H1 (cell line): ENCODE measurements around the gene ATP9B. TPM values are rescaled to one million over a fixed set of nuclear protein-coding genes. Genes with fewer than 3 reads are reported as not detected.

Experiments used
- CTCF ChIA-PET: fragments of 300-600 bp; sonication (Branson Sonifier 250); formaldehyde crosslinking; loops from one replicate; lab custom pipeline; 2021; ENCODE audit not compliant: partially characterized antibody; lab: Charles Lee
- POLR2A ChIA-PET: fragments of 300-600 bp; sonication (Branson Sonifier 250); formaldehyde crosslinking; loops from one replicate; lab custom pipeline; 2021; ENCODE audit warnings: inconsistent platforms; ENCODE audit not compliant: partially characterized antibody; lab: Charles Lee
- DNase-seq, 2 experiments: peaks; one replicate each; pipeline versions ENCODE4 v3.0.0 to v3.0.0-alpha.2; 2010 to 2022; ENCODE audit warnings: low spot score in 2 of 2, low read depth in 1 of 2, mixed read lengths in 1 of 2
- FAIRE-seq: peaks from 2 replicates; lab custom pipeline; 2011; peaks lifted over from hg19 to GRCh38; lab: Jason Lieb, UNC
- H2AFZ ChIP-seq: 2 replicates; pipeline ENCODE4 v1.8.1; 2012; ENCODE audit warnings: low read length, inconsistent platforms
- H2AK5ac ChIP-seq: 2 replicates; pipeline ENCODE4 v1.6.1; 2013; ENCODE audit warnings: low read depth, low read length
- H2BK120ac ChIP-seq: replicated peaks from 2 replicates; pipeline ENCODE3; 2013; ENCODE audit warnings: low read depth, low read length, inconsistent platforms
- H2BK12ac ChIP-seq: 2 replicates; pipeline ENCODE4 v1.6.1; 2013; ENCODE audit warnings: low read depth, low read length
- H2BK15ac ChIP-seq: 2 replicates; pipeline ENCODE4 v1.6.1; 2013; ENCODE audit warnings: low read length
- H2BK20ac ChIP-seq: 2 replicates; pipeline ENCODE4 v1.6.1; 2013; ENCODE audit warnings: low read length
- H2BK5ac ChIP-seq: 2 replicates; pipeline ENCODE4 v1.6.1; 2013; ENCODE audit warnings: low read depth, low read length
- H3K14ac ChIP-seq: 2 replicates; pipeline ENCODE4 v1.6.1; 2013; ENCODE audit warnings: inconsistent platforms; ENCODE audit not compliant: insufficient read length
- H3K18ac ChIP-seq: 2 replicates; pipeline ENCODE4 v1.6.1; 2013; ENCODE audit warnings: low read length; ENCODE audit errors: extremely low read depth
- H3K23ac ChIP-seq: 2 replicates; pipeline ENCODE4 v1.6.1; 2013; ENCODE audit warnings: inconsistent platforms; ENCODE audit not compliant: insufficient read length
- H3K23me2 ChIP-seq: 2 replicates; pipeline ENCODE4 v1.6.1; 2013; ENCODE audit warnings: low read depth, low read length
- H3K27ac ChIP-seq: 2 replicates; pipeline ENCODE4 v1.6.1; 2011; ENCODE audit warnings: low read depth, low read length, inconsistent platforms
- H3K27me3 ChIP-seq, 4 experiments: replicated peaks in 1 of 4; 1 replicate in 1 of 4; 2 replicates in 3 of 4; pipeline versions ENCODE4 v1.6.1 to v1.8.1; 2011 to 2013; ENCODE audit warnings: low read length in 3 of 4, mild to moderate bottlenecking in 3 of 4, inconsistent platforms in 2 of 4, mixed read lengths in 2 of 4, moderate library complexity in 1 of 4; ENCODE audit not compliant: control insufficient read depth in 3 of 4, insufficient read depth in 3 of 4; ENCODE audit errors: extremely low read depth in 1 of 4
- H3K36me3 ChIP-seq, 4 experiments: 2 replicates each; pipeline versions ENCODE4 v1.6.1 to v1.8.1; 2011 to 2013; ENCODE audit warnings: mild to moderate bottlenecking in 4 of 4, low read length in 3 of 4, moderate library complexity in 2 of 4, control low read depth in 1 of 4, inconsistent platforms in 1 of 4; ENCODE audit not compliant: insufficient read depth in 4 of 4, control insufficient read depth in 2 of 4
- H3K4ac ChIP-seq: replicated peaks from 2 replicates; pipeline ENCODE3; 2013; ENCODE audit warnings: low read length, low read depth, mixed read lengths, inconsistent platforms; ENCODE audit not compliant: insufficient read length
- H3K4me1 ChIP-seq, 4 experiments: replicated peaks in 1 of 4; 1 replicate in 1 of 4; 2 replicates in 3 of 4; pipeline versions ENCODE4 v1.6.1 to v1.8.1; 2011 to 2013; ENCODE audit warnings: low read length in 3 of 4, inconsistent platforms in 2 of 4, mixed read lengths in 1 of 4; ENCODE audit not compliant: insufficient read depth in 4 of 4, control insufficient read depth in 3 of 4
- H3K4me2 ChIP-seq, 2 experiments: 2 replicates each; pipeline versions ENCODE4 v1.6.1 to v1.8.1; 2011 to 2013; ENCODE audit warnings: low read depth in 2 of 2, low read length in 2 of 2, control low read depth in 1 of 2, inconsistent platforms in 1 of 2, mild to moderate bottlenecking in 1 of 2; ENCODE audit not compliant: insufficient read depth in 1 of 2
- H3K4me3 ChIP-seq, 4 experiments: fragments of 200-600, 300-600 bp in 1 of 4; sonication (generic), shearing (Covaris generic), sonication (Bioruptor Twin) in 1 of 4; 2 replicates each; pipeline versions ENCODE4 v1.5.1 to v1.8.1; 2011 to 2016; ENCODE audit warnings: low read length in 4 of 4, low read depth in 3 of 4, control low read depth in 2 of 4, inconsistent platforms in 2 of 4, mild to moderate bottlenecking in 2 of 4, mixed read lengths in 1 of 4, moderate library complexity in 1 of 4; ENCODE audit not compliant: insufficient read depth in 2 of 4; ENCODE audit errors: extremely low read depth in 1 of 4
- H3K56ac ChIP-seq: replicated peaks from 2 replicates; pipeline ENCODE3; 2013; ENCODE audit warnings: low read depth, mild to moderate bottlenecking, mixed read lengths, low read length, inconsistent platforms; ENCODE audit not compliant: insufficient read length
- H3K79me1 ChIP-seq: 2 replicates; pipeline ENCODE4 v1.6.1; 2013; ENCODE audit warnings: low read depth, low read length, control low read depth
- H3K79me2 ChIP-seq, 2 experiments: 2 replicates each; pipeline versions ENCODE4 v1.6.1 to v1.8.1; 2012 to 2013; ENCODE audit warnings: low read length in 2 of 2, mild to moderate bottlenecking in 2 of 2, inconsistent platforms in 1 of 2; ENCODE audit not compliant: insufficient read depth in 2 of 2, control insufficient read depth in 1 of 2
- H3K9ac ChIP-seq, 4 experiments: replicated peaks in 1 of 4; 1 replicate in 1 of 4; 2 replicates in 3 of 4; pipeline versions ENCODE4 v1.6.1 to v1.8.1; 2011 to 2013; ENCODE audit warnings: low read depth in 3 of 4, low read length in 3 of 4, control low read depth in 2 of 4, mild to moderate bottlenecking in 2 of 4, moderate library complexity in 2 of 4, inconsistent platforms in 1 of 4; ENCODE audit errors: extremely low read depth in 1 of 4
- H3K9me3 ChIP-seq, 2 experiments: 2 replicates each; pipeline versions ENCODE4 v1.6.1 to v1.8.1; 2012 to 2013; ENCODE audit warnings: mild to moderate bottlenecking in 2 of 2, moderate library complexity in 2 of 2, control low read depth in 1 of 2, inconsistent platforms in 1 of 2, low read depth in 1 of 2, low read length in 1 of 2, mixed read lengths in 1 of 2; ENCODE audit not compliant: insufficient read depth in 2 of 2
- H4K20me1 ChIP-seq, 2 experiments: replicated peaks in 1 of 2; 2 replicates each; pipeline versions ENCODE3 to v1.8.1; 2011 to 2013; ENCODE audit warnings: inconsistent platforms in 2 of 2, low read length in 2 of 2, mild to moderate bottlenecking in 1 of 2; ENCODE audit not compliant: insufficient read depth in 2 of 2, control insufficient read depth in 1 of 2
- H4K5ac ChIP-seq: 2 replicates; pipeline ENCODE4 v1.6.1; 2013; ENCODE audit warnings: low read length, low read depth, mixed read lengths, inconsistent platforms; ENCODE audit not compliant: insufficient read length
- H4K8ac ChIP-seq: 2 replicates; pipeline ENCODE4 v1.8.0; 2013; ENCODE audit warnings: mild to moderate bottlenecking, moderate library complexity, low read length, inconsistent platforms; ENCODE audit not compliant: insufficient read depth; ENCODE audit errors: extremely low read depth
- H4K91ac ChIP-seq: replicated peaks from 2 replicates; pipeline ENCODE3; 2013; ENCODE audit warnings: low read length, mixed read lengths, inconsistent platforms; ENCODE audit not compliant: insufficient read length
- CEBPB ChIP-seq: IDR thresholded peaks from 2 replicates; pipeline ENCODE4 v1.6.1; 2012; ENCODE audit warnings: low read depth, low read length
- NRF1 ChIP-seq: IDR thresholded peaks from 2 replicates; pipeline ENCODE4 v1.6.1; 2011; ENCODE audit warnings: mild to moderate bottlenecking, low read depth, low read length, improper control_type of control experiment
- WGBS, 2 experiments: shearing (Covaris generic) in 1 of 2; methylation state at CpG; one replicate each; pipeline versions ENCODE4 v1.1.6 to v1.1.7; 2013 to 2015; ENCODE audit warnings: low lambda C conversion rate in 2 of 2, mixed read lengths in 2 of 2, inconsistent platforms in 1 of 2, low coverage in 1 of 2, missing lambda C conversion rate in 1 of 2; ENCODE audit not compliant: insufficient replicate concordance in 2 of 2, insufficient coverage in 1 of 2, insufficient read length in 1 of 2; ENCODE audit errors: extremely low coverage in 1 of 2, missing lambda C conversion rate in 1 of 2; 5-methylcytosine and 5-hydroxymethylcytosine counted together
- polyA plus RNA-seq, 7 experiments: library from polyadenylated mRNA; depleted of rRNA in 3 of 7; stranded (reverse) in 5 of 7; unstranded in 2 of 7; fragments of >200 nt in 5 of 7; fragments of 200-250 nt in 2 of 7; gene quantifications; 1 replicate in 5 of 7; 2 replicates in 1 of 7; 4 replicates in 1 of 7; pipeline versions ENCODE4 v1.2.1 to v1.2.3, GENCODE V29; 2011 to 2013; ENCODE audit warnings: missing spikeins in 2 of 7, mixed read lengths in 2 of 7
- total RNA-seq: library from RNA; stranded (reverse); fragmentation: NEBNext Ultra II Directional; extraction: Animal tissue kit (Norgen Biotek cat#: 25700); gene quantifications from 2 replicates; pipeline ENCODE4 v1.2.1, GENCODE V29; 2021

The ATP9B gene
- total and polyA plus RNA-seq, 2 of the 8 experiments (the other 6 are each of a cell fraction or from before 2014, with no cell fraction given) = 15.1 to 21.7 TPM

DNA sequence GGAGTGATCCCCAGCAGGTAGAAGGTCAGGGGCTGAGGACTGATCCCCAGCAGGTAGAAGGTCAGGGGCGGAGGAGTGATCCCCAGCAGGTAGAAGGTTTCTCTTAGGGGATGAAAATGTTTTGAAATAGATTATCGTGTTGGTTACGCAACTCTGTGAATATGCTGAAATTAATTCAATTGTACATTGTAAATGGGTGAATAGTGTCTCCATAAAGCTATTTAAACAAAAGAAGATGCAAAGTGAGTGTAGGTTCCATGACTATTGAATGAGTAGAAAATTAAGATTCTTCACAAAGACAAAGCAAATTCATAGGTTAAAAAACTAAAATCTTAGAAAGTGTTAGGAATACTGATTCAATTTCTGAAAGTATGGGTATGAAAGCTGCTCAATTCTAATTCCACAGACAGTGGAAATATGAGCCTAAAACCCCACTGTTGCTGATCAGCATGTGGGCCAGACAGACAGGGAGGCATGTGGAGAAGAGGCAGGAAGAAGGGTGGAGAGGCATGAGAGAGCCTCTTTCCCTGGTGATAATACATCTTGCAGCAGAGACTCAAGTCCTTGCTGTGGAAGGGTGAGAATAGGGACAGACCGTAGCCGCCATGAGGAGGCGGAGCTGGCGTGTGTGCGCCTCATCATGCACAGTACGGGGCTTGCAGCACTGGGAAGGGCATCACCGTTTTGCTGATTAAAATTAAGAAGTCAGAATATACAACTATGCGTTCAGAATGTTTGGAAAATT lies 240.6 kb downstream of the ATP9B start:
- H3K9me3 ChIP-seq = no peaks in the 10 kb centered on the region
- no peak for TF ChIP-seq NRF1
- peak; percentile 50; the same call in 1 of the 2 replicates for TF ChIP-seq CEBPB
- FAIRE-seq (peak; percentile 36), DNase-seq (no peak)
- H4K20me1 ChIP-seq = no peaks in the 10 kb centered on the region
- no peak overlapping the region for H4K5ac ChIP-seq
- WGBS, 2 experiments = 91% methylated on average over 11 of the region's 11 CpGs; no CpG with 5 or more reads in 1 of the 2 experiments
- H3K27ac ChIP-seq = no peak overlapping the region
- no peak overlapping the region for H2BK12ac ChIP-seq
- no peaks in the 10 kb centered on the region for H3K4me1 ChIP-seq
- H3K18ac ChIP-seq = no peak overlapping the region
- H3K4me2 ChIP-seq = no peak overlapping the region
- H2AFZ ChIP-seq = no peak overlapping the region
- H3K56ac ChIP-seq = no peak overlapping the region
- H4K8ac ChIP-seq = no peak overlapping the region
- no peak overlapping the region for H3K23ac ChIP-seq
- no peak overlapping the region for H2AK5ac ChIP-seq
- no peaks in the 10 kb centered on the region for H3K27me3 ChIP-seq
- no peak overlapping the region for H2BK20ac ChIP-seq
- H4K91ac ChIP-seq = no peak overlapping the region
- no peaks in the 10 kb centered on the region for H3K23me2 ChIP-seq
- H3K4me3 ChIP-seq = no peak overlapping the region
- H3K79me1 ChIP-seq = no peaks in the 10 kb centered on the region
- H3K9ac ChIP-seq = no peak overlapping the region
- H3K36me3 ChIP-seq = peaks cover 0 to 13% (median 0%) of the 10 kb centered on the region in 4 experiments; a peak in 1 of 8 replicates
- H3K14ac ChIP-seq = no peak overlapping the region
- no peak overlapping the region for H3K4ac ChIP-seq
- CTCF ChIA-PET = no interaction called here
- POLR2A ChIA-PET = no interaction called here
- no peak overlapping the region for H2BK15ac ChIP-seq
- H2BK5ac ChIP-seq = no peak overlapping the region
- no peaks in the 10 kb centered on the region for H3K79me2 ChIP-seq
- no peak overlapping the region for H2BK120ac ChIP-seq
